GM06990 (cell line): ENCODE data around the gene IGF2BP2.
"Not testable (repeated sequence)": the region's sequence is repeated elsewhere in the genome, so short reads cannot be mapped to it uniquely, and the experiment has no call there.

Experiments
- DNase-seq: peaks from one replicate; pipeline ENCODE4 v3.0.0-alpha.2; 2011; ENCODE audit not compliant: insufficient read length; ENCODE audit errors: extremely low read depth
- H3K27me3 ChIP-seq: replicated peaks from 2 replicates; pipeline ENCODE4 v1.6.0; 2011; ENCODE audit warnings: low read length; ENCODE audit not compliant: control insufficient read depth, insufficient read depth
- H3K36me3 ChIP-seq: 2 replicates; pipeline ENCODE4 v1.5.1; 2011; ENCODE audit warnings: low read length; ENCODE audit not compliant: control insufficient read depth, insufficient read depth
- H3K4me3 ChIP-seq: replicated peaks from 2 replicates; pipeline ENCODE4 v1.5.1; 2011; ENCODE audit warnings: low read depth, mild to moderate bottlenecking, control low read depth, low read length
- TF ChIP-seq, protein P1 (sequence below): IDR thresholded peaks from 2 replicates; pipeline ENCODE4 v1.5.1; 2011; ENCODE audit warnings: low read length, control low read depth, mild to moderate bottlenecking, inconsistent platforms; ENCODE audit not compliant: insufficient read depth, poor library complexity, severe bottlenecking

IGF2BP2 gene

GRCh38 chr3:185847506-185847905 lies 22.7 kb upstream of the IGF2BP2 start:
- no peaks in the 10 kb centered on the region for H3K27me3 ChIP-seq
- no peaks in the 10 kb centered on the region for H3K36me3 ChIP-seq
- H3K4me3 ChIP-seq, result no peak overlapping the region
- TF ChIP-seq, protein P1, sequence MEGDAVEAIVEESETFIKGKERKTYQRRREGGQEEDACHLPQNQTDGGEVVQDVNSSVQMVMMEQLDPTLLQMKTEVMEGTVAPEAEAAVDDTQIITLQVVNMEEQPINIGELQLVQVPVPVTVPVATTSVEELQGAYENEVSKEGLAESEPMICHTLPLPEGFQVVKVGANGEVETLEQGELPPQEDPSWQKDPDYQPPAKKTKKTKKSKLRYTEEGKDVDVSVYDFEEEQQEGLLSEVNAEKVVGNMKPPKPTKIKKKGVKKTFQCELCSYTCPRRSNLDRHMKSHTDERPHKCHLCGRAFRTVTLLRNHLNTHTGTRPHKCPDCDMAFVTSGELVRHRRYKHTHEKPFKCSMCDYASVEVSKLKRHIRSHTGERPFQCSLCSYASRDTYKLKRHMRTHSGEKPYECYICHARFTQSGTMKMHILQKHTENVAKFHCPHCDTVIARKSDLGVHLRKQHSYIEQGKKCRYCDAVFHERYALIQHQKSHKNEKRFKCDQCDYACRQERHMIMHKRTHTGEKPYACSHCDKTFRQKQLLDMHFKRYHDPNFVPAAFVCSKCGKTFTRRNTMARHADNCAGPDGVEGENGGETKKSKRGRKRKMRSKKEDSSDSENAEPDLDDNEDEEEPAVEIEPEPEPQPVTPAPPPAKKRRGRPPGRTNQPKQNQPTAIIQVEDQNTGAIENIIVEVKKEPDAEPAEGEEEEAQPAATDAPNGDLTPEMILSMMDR, result no peak
- no peak for DNase-seq

DNA sequence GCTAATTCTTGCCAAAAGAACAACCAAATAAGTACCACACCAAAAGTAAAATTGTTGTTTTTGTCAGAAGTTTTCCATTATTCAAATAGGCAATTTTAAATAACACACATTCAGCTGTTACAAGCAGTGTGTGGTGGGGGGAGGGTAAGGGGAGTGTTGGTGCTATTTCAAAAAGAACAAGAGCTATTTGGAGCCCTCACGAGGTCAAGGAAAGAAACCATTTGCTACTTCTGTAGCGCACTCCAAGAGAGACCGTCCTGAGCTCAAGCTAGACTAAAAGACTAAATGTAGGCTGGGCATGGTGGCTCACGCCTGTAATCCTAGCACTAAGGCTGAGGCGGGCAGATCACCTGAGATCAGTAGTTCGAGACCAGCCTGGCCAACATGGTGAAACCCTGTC lies 21.2 kb upstream of the IGF2BP2 start:
- H3K36me3 ChIP-seq, result no peaks in the 10 kb centered on the region
- H3K27me3 ChIP-seq, result no peaks in the 10 kb centered on the region; the same call in 1 of the 2 replicates
- H3K4me3 ChIP-seq, result no peak overlapping the region
- DNase-seq, result no peak
- TF ChIP-seq, protein P1, result no peak

DNA sequence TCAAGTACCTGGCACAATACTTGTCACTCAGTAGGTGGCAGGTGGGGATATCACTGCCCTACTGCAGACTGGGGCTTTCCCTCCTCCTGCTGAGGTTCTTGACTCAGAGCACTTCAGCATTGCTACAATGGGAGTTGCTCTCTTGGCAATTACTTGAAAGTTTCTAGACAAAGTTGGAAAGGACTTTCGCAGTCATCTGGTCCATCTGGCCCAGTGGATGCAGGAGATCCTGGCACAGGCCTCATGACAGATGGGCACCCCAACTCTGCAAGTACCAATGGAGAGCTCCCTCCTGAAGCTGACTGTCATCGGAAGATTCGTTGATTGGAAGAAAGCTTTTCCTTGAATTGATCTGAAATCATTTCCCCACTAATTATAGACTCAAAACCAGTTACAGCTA lies 19.2 kb upstream of the IGF2BP2 start:
- Histone ChIP-seq H3K27me3 (no peaks in the 10 kb centered on the region; the same call in 1 of the 2 replicates), H3K36me3 (no peaks in the 10 kb centered on the region), H3K4me3 (no peak overlapping the region)
- no peak for DNase-seq
- TF ChIP-seq, protein P1, result no peak

DNA sequence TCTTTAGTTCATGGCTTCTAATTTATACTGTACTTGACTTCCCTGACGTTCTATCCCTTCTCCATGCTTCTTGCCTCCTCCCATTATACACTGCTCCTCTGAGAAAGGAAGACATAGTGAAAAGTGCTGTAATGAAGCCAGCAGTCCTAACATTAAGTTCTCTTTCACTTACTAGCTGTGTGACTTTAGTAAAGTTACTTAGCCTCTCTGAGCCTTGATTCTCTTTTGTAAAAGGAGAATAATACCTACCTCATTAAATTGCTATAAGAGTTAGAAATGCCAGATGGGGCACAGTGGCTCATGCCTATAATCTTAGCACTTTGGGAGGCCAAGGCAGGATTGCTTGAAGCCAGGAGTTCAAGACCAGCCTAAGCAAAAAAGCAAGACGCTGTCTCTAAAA lies 18.8 kb upstream of the IGF2BP2 start:
- no peak for DNase-seq
- H3K4me3 ChIP-seq, result no peak overlapping the region
- TF ChIP-seq, protein P1, result no peak
- no peaks in the 10 kb centered on the region; the same call in 1 of the 2 replicates for H3K27me3 ChIP-seq
- H3K36me3 ChIP-seq, result no peaks in the 10 kb centered on the region

DNA sequence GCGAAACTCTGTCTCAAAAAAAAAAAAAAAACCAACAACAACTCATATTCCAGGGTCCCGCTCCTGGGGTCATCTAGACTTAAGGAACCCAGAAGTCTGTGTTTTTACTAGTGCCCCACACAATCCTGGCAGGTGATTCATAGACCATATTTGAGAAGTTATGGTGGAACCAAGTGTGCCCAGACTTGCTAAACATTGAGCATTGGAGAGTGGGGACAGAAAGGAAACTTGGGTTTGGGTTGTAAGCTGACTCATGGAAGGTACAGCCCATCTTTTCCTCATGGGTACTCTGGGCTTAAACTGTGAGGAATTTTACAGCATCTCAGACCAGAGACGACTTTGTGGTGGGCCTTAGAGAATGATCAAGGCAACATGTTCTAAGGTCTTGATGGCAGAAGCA lies 18.3 kb upstream of the IGF2BP2 start:
- Histone ChIP-seq H3K27me3 (no peaks in the 10 kb centered on the region; the same call in 1 of the 2 replicates), H3K36me3 (no peaks in the 10 kb centered on the region), H3K4me3 (no peak overlapping the region)
- TF ChIP-seq, protein P1, result no peak
- no peak for DNase-seq

- no peaks in the 10 kb centered on the region; the same call in 1 of the 2 replicates for H3K27me3 ChIP-seq
- H3K4me3 ChIP-seq, result no peak overlapping the region
- TF ChIP-seq, protein P1, result no peak
- no peaks in the 10 kb centered on the region for H3K36me3 ChIP-seq
- no peak for DNase-seq
Observed at GRCh38 chr3:185842241-185842640, 17.4 kb upstream of the IGF2BP2 start.

- H3K4me3 ChIP-seq, H3K36me3 ChIP-seq, H3K27me3 ChIP-seq, DNase-seq: not testable (repeated sequence)
Observed at GRCh38 chr3:185838417-185838989, 13.7 kb upstream of the IGF2BP2 start.
